GM21723 (cell line): ENCODE measurements around the gene EIF3F.

Source experiments
- ATAC-seq: cut with Tn5 transposase; IDR thresholded peaks from one replicate; pipeline ENCODE4 v1.9.1; 2021; ENCODE audit warnings: mild to moderate bottlenecking, moderate library complexity; ENCODE audit not compliant: unreplicated experiment

EIF3F gene

GRCh38 chr11:8036002-8036802 is 49.1 kb downstream of the EIF3F start:
- no peak for ATAC-seq

- no peak for ATAC-seq
These were observed 49.8 kb downstream of the EIF3F start for GRCh38 chr11:8036986-8037385.

- no peak for ATAC-seq
These were observed 51.3 kb downstream of the EIF3F start for GRCh38 chr11:8038393-8038792.

- ATAC-seq: no peak
These were observed 51.8 kb downstream of the EIF3F start for GRCh38 chr11:8038811-8039529.

- ATAC-seq: no peak
These were observed 52.6 kb downstream of the EIF3F start for GRCh38 chr11:8039530-8040260.

GRCh38 chr11:8040261-8040920 is 53.3 kb downstream of the EIF3F start:
- ATAC-seq: no peak

GRCh38 chr11:8040921-8041285 is 53.8 kb downstream of the EIF3F start:
- ATAC-seq: no peak

- ATAC-seq: no peak
These were observed 54.4 kb downstream of the EIF3F start for GRCh38 chr11:8041576-8041975.

- ATAC-seq: no peak
These were observed 56.6 kb downstream of the EIF3F start for GRCh38 chr11:8043756-8044155.

GRCh38 chr11:8045839-8046238 is 58.7 kb downstream of the EIF3F start:
- ATAC-seq: no peak

- ATAC-seq: no peak
These were observed 60.2 kb downstream of the EIF3F start for GRCh38 chr11:8047382-8047781.

GRCh38 chr11:8049084-8049483 is 61.9 kb downstream of the EIF3F start:
- ATAC-seq: no peak
